Stimulated activated CD4-positive, alpha-beta T cell treated with anti-CD3 and anti-CD28 coated beads, Interleukin-4, amount 100 ng/mL, for 48 hours (primary cell): ENCODE data around the gene UBE2B.
"Not testable (repeated sequence)": the region's sequence is repeated elsewhere in the genome, so short reads cannot be mapped to it uniquely, and the experiment has no call there.

Experiments used
- DNase-seq, 2 donors: peaks; one replicate each; pipeline ENCODE4 v3.0.0-alpha.2; 2020; ENCODE audit warnings: low read depth in 2 of 2

Gene UBE2B

DNA sequence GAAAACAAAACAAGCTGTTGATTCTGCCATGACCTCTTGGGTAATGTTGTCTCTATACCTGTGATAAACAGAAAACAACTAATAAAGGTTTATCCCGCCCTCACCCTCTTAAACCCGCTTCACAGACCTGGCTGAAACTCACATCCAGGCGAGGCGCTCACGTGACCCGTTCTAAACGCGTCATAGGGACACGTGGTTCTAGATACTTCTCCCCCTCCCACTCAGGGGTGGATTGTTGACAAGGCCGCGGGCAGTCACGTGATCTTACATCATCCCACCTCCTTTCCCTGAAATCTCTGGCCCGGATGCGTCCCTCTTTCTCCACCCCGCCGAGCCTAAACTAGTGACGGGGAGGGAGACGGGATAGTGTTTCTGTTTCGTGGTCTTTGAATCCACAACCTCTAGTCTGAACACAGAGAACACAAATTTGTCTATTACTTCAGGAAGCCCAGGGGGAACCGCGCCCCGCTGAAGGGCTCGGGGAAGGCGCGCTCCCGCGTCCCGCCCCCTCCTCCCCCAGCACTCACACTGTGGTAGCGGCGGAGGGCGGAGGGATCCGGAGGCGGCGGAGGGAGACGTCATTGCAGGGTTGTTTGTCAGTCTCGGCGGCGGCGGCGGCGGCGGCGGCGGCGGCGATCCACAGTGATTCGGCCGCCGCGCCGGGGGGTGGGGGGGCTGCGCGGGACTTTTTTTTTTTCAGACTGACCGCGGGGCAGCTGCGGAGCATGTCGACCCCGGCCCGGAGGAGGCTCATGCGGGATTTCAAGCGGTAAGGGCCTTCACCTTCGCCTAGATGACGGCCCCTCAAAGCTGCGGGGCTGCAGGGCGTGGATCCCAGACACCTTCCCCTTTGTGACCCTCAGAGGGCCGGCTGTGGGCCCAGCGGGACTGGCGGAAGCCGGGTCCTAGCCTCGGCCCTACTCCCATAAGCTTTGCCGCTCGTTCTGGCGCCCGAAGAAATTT is at the start of gene UBE2B:
Gene UBE2B (plus strand): TSS at position 699 of the 963 bp plus-strand sequence. CDS start 27 bp downstream, at position 726.
- DNase-seq = peak; percentile 94 to 95

DNA sequence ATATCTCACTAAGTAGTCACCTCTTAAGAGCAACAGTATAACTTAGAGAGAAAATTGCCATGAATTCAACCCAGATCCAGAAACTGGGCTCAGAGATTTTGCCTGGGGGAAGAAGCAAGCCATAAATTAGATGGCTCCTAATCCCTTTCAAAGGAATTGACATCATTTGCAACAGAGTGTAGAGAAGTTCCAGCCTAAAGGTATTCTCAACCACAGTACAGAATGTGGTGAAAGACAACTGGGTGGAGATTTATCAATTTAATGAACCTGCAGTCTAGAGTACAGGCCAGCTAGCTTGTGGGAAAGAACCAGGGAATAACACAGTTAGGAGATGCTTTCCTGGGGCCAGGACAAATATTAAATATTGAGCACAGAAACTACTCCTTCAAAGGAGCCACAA is 44.0 kb upstream of the UBE2B start:
- no peak for DNase-seq

DNA sequence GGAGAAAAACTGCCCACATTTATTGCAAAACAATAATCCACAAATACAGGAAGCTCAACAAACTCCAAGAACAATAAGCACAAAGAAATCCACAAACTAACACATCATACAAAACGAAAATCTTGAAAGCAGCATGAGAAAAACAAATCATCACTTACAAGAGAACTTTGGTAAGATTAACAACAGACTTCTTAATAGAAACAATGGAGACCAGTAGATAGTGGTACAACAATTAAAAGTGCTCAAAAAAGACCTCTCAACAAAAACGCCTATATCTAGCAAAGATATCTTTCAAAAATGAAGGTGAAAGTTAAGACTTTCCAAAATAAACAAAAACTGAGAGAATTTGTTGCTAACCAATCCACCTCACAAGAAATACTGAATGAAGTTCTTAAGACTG is 42.8 kb upstream of the UBE2B start:
- DNase-seq = no peak

DNA sequence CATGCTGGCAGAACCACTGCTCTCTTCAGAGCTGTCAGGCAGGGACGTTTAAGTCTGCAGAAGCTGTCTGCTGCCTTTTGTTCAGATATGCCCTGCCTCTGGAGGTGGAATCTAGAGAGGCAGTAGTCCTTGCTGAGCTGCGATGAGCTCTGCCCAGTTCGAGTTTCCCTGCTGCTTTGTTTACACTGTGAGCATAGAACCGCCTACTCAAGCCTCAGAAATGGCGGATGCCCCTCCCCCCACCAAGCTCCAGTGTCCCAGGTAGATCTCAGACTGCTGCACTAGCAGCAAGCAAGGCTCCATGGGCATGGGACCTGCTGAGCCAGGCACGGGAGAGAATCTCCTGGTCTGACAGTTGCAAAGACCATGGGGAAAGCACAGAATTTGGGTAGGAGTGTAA is 34.5 kb upstream of the UBE2B start:
- DNase-seq = not testable (repeated sequence)

DNA sequence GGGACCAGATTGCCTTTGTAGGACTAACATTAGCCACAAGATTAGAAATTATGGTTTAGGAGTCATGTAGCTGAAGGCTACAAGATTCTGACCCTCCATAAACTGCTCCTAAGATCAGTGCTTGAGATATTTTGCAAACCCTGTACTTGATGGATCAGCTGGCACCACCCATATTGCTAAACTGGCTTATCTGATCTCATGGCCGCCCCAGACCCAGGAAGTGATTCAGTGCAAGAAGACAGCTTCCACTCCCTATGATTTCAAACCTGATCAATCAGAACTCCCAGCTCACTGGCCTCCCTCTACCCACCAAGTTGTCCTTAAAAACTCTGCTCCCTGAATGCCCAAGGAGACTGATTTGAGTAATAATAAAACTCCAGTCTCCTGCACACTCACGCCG is 27.9 kb upstream of the UBE2B start:
- DNase-seq = not testable (repeated sequence)

DNA sequence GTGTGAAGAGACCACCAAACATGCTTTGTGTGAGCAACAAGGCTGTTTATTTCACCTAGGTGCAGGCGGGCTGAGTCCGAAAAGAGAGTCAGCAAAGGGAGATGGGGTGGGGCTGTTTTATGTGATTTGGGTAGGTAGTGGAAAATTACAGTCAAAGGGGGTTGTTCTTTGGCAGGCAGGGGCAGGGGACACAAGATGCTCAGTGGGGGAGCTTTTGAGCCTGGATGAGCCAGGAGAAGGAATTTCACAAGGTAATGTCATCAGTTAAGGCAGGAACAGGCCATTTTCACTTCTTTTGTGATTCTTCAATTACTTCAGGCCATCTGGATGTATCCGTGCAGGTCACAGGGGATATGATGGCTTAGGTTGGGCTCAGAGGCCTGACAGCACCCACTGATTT is 25.9 kb upstream of the UBE2B start:
- not testable (repeated sequence) for DNase-seq

DNA sequence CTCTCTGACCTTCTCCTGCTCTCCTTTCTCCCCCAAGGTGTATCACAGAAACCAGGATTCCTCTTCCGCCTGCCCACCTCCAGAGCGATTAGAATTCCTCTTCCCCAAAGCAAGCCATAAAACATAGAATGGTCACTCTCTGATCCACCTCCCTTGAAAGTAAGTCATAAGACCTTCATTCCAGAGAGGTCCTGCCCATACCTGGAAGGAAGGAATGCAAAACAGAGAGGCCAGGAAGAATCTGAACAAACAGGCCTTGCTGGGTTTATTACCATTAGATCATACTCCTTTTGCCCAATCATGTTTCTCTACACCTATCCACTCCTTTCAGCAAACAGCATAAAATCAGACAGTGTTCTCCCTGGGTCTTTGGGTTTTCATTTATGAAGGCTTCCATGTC is 25.4 kb upstream of the UBE2B start:
- no peak for DNase-seq

DNA sequence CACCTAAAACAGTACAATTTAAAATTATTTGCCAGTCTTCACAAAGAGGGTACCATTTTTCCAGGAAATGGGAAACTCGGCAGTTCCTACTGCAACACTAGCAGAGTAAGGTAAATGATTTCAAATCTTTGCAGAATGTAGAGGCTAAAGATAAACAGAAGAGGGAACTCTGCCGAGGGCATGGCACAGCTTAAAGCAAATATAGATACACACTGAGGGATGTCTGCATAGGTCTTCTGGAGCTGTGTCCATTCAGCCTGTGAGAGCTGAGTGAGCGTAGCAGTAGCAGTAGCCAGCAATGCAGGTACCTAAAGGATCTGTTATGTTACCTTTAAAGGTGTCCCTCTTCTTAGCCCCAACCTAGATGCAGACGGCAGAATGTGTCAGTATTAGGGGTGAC is 21.9 kb upstream of the UBE2B start:
- DNase-seq = no peak

DNA sequence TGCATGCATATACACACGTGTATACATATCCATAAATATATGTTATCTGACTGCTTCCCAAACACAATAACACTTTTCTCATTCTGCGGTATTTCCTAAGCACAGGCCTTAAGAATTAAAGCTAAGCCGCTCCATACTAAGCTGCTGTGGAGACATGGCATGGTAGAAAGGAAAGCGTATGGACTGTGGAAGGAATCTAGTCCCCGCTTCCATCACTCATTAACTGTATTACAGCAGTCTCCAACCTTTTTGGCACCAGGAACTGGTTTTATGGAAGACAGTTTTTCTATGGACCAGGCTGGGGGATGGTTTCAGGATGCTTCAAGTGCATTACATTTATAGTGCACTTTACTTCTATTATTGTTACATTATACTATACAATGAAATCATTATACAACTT is 15.7 kb upstream of the UBE2B start:
- DNase-seq = no peak

DNA sequence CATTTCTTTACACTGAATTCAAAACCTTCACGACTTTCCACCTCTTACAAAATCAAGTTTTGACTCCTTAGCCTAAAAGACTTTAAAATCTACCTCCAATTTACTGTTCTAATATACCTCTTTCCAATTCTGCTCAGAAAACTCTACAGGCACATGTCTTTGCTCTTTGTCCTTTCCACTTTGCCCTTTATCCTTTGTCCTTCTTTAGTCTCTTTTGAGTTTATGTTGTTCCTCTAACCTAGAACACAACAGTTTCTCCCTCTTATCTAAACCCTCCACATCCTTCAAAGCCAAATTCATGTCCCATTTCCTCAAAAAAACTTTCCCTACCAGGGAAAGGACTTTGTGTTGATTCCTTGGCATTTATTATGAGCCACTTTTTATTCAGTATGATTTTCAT is 5.8 kb upstream of the UBE2B start:
- DNase-seq = no peak

DNA sequence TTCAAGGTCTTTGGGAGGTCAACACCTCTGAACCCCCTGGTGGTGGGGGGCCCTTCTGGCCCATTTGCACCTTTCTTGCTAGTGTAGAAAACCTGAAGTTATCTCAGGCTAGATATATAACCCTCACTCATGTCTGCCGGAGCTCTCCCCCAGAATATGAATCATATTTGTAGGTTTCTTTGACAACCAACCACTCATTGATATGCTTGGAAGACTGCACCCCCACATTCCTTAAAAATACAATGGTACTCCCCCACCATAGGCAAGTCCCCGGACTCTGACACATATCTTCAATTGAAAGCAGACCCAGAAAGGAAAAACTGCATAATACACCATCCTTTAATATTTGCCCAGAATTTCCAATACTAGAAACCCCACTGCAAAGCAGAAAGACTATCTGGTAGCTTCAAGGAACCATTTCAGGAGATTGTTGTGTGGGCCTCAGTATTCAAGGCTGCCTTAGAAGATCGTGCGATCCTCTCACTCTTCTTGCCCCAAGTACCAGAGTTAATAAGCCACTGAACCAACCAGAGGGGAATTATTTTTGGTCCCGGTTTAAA is 978 bp upstream of the UBE2B start:
- peak in 1 of 2 donors; percentile 6 for DNase-seq

DNA sequence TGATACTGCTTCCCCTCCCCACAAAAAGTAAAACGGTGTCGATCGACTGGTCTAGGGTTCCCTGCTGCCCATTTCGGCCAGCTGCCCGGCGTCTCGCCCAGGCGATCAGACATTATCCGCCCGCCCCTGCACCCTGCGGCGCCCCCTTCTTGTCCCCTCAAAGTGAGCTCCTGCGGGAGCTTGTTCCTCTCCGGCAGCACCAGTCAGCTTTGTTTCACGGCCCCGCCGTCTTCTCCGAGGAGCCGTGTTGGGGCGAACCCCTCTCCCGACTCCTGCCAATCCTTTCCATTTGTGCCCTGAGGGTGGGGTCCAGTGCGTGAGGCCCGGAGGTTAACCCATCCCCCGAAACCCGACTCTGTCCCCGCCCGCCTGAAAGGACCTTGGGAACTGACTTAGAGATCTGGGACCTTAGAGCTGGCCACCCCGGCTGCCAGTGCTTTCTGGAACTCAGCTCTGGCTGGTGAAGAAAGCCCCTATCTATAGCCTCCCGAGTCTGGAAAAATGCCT is 518 bp downstream of the UBE2B start:
- peak; percentile 18 to 25 for DNase-seq

DNA sequence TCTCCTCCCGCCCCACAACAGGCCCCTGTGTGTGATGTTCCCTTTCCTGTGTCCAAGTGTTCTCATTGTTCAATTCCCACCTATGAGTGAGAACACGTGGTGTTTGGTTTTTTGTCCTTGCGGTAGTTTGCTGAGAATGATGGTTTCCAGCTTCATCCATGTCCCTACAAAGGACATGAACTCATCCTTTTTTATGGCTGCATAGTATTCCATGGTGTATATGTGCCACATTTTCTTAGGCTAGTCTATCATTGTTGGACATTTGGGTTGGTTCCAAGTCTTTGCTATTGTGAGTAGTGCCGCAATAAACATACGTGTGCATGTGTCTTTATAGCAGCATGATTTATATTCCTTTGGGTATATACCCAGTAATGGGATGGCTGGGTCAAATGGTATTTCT is 2.3 kb downstream of the UBE2B start:
- not testable (repeated sequence) for DNase-seq

DNA sequence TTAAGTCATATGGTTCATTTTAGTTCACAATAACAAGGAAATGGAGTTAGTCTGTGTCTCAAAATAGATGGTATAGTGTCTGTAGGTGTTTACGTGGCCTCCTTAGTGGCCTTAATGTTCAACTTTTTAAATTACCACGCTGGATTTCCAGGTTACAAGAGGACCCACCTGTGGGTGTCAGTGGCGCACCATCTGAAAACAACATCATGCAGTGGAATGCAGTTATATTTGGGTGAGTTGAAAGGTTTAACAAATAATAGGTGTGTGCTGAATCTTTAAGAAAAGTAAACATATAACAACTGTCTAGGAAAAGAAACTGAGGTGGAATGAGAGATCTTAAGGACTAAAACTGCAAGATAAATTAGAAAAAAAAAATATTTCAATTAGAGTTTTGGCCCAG is 2.9 kb downstream of the UBE2B start:
- DNase-seq = no peak

DNA sequence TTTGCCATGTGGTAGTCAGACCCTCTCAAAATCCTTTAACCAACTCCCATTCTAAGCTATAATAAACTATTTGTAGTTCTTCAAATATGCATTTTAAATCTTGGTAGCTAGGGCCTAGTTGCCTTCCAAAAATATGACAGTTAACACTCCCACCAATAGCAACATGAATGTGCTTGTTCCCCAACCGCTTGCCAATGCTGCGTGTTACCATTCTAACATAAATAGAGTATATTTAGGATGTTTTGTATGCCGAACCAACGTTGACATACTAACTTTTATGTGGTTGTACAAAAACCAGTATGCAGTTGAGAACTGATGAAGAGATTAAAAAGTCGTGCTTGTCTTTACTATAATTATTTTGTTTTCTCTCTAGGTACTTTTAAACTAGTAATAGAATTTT is 9.0 kb downstream of the UBE2B start:
- DNase-seq = no peak

DNA sequence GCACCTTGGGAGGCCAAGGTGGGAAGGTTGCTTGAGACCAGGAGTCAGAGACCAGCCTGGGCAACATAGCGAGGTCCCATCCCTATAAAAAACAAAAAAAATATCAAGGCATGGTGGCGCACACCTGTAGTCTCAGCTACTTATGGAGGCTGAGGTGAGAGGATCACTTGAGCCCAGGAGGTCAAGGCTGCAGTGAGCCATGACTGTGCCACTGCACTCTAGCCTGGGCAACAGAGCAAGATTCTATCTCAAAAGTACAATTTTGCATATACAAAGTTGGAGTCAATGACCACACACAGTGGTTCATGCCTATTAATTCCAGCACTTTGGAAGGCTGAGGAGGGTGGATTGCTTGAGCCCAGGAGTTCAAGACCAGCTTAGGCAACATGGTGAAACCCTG is 10.8 kb downstream of the UBE2B start:
- not testable (repeated sequence) for DNase-seq

DNA sequence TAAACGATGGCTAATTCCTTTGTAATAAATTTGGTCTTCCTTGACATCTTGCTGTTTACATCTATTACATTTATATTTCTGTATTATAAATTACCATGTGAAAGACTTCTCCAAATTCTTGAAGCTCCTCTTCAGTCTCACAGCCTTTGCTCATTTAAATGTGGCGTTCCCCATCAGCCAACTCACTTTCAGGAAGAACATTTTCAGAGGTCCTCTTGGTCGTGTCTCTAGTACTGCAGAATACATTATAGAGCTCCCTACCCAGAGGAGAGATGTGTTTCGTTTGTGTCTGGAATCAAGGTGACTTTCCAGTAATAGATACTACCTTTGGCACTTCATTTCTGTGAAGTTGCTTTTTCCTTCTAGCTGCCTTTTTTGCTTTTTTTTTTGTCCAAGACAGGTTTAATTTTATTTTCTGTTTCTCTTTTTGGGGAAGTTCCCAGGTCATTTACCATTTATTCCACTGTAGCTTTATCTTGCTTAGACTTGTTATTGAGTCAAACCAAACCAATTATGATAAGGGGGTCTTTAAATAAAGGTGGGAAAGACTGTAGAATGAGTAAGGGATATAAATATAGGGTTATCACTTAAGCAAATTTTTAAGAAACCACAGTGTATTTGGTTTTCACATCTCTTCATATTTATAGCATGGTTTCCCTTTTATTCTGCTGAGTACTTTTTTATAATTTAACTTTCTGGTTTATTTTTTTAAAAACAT is 12.8 kb downstream of the UBE2B start:
- DNase-seq = no peak

DNA sequence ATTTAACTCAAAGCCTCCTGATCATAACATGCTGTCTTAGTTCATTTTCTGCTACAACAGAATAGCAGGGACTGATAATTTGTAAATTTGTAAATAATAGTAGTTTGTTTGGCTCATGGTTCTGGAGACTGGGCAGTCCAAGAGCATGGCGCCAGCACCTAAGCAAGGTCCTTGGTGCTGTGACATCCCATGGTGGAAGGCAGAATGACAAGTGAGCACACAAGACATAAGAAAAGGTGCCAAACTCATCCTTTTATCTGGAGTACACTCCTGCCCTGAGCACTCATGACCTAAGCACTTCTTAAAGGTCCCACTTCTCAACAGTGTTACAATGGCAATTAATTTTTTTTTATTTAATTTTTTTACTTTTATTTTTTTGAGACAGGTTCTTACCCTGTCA is 16.1 kb downstream of the UBE2B start:
- no peak for DNase-seq

DNA sequence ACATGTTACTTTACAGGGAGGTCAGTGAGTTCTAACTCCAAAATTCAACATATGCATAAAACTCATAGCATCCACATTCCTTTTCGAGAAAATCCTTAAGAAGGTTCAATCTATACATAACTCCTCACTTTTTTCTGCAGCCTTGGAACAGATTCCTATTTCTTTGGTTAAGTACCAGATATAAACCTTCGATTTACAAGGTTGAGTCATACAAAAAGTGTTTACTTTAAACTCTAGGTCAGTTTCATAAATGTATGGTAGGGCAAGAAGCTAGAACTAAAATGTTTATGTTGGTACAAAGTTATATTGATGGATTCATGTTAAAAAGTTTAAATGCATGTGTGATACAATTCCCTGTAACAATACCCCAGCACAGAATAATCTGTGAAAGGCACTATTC is 20.9 kb downstream of the UBE2B start:
- no peak for DNase-seq

DNA sequence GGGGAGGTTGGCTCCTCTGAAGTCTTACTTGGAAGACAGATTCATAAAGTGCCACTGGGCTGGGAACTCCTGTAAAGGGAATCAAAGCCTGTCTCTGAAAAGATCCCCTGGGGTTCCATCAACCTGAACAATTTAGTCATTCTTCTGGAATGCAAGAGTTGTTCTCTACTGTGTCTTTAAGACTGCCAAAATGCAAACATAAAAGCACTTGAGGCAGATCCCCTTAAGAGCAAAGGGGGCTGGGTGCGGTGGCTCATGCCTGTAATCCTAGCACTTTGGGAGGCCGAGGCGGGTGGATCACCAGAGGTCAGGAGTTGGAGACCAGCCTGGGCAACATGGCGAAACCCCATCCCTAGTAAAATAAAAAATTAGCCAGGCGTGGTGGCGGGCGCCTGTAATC is 23.6 kb downstream of the UBE2B start:
- no peak for DNase-seq

DNA sequence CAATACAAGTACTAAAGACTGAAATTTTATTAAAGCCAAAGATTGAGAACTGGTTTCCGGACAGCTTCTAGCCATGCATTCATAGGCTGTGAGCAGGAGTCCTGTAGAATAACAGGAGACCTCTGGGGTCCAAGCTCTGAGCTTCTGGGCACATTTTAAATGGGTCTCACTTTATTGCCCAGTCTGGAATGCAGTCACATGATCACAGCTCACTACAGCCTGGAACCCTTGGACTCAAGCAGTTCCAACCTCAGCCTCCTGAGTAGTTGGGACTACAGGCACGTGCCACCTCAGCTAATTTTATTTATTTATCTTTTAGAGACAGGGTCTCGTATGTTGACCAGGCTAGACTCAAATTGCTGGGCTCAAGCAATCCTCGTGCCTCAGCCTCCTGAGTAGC is 24.9 kb downstream of the UBE2B start:
- DNase-seq = no peak

DNA sequence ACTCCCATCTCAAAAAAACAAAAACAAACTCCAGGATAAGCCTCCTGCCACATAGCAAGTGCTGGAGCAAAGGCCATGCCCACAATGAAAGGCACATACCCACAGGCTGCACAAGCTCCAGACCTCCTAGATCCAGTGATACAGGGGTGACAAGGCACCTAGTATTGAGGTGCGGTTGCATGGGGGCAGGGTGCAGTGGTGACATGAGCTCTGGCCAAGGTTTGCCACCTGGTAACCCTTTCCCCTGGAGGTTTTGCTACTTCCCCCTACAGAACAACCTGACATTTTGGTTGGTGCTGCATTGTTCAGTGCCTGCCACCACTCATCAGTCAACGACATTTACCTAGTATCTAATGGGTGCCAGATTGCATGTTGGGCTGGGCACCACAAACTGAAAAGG is 25.8 kb downstream of the UBE2B start:
- DNase-seq = no peak
